Ramos (cell line): Measurements from ENCODE around the gene ULBP3.

ENCODE experiments used
- in situ Hi-C: fragments of 300-500 bp; cut with MboI; formaldehyde crosslinking; loops from one replicate; pipeline ENCODE4 v1.14.3; 2022; ENCODE audit warnings: low sequenced_read_pairs; ENCODE audit not compliant: unreplicated experiment

Gene ULBP3

GRCh38 chr6:150068720-150069648 lies at the start of gene ULBP3:
Gene ULBP3, minus strand, starts transcription at chr6:150069121. Its CDS starts 55 bp downstream, at chr6:150069066.
- in situ Hi-C loops, result no loop called here

GRCh38 chr6:150118627-150119026 lies 49.7 kb upstream of the ULBP3 start:
- in situ Hi-C loops, result no loop called here

- in situ Hi-C loops, result no loop called here
Observed at GRCh38 chr6:150118203-150118602, 49.3 kb upstream of the ULBP3 start.

GRCh38 chr6:150116200-150116800 lies 47.4 kb upstream of the ULBP3 start:
- in situ Hi-C loops, result no loop called here

GRCh38 chr6:150115769-150116168 lies 46.8 kb upstream of the ULBP3 start:
- in situ Hi-C loops, result no loop called here

- in situ Hi-C loops, result no loop called here
Observed at GRCh38 chr6:150112233-150112632, 43.3 kb upstream of the ULBP3 start.

- in situ Hi-C loops, result no loop called here
Observed at GRCh38 chr6:150102750-150103270, 33.9 kb upstream of the ULBP3 start.

- in situ Hi-C loops, result no loop called here
Observed at GRCh38 chr6:150100745-150101144, 31.8 kb upstream of the ULBP3 start.

- in situ Hi-C loops, result no loop called here
Observed at GRCh38 chr6:150099953-150100352, 31.0 kb upstream of the ULBP3 start.

- in situ Hi-C loops, result no loop called here
Observed at GRCh38 chr6:150099546-150099945, 30.6 kb upstream of the ULBP3 start.

GRCh38 chr6:150098155-150098554 lies 29.2 kb upstream of the ULBP3 start:
- in situ Hi-C loops, result no loop called here

- in situ Hi-C loops, result no loop called here
Observed at GRCh38 chr6:150093397-150093796, 24.5 kb upstream of the ULBP3 start.

GRCh38 chr6:150091476-150091875 lies 22.6 kb upstream of the ULBP3 start:
- in situ Hi-C loops, result no loop called here

- in situ Hi-C loops, result no loop called here
Observed at GRCh38 chr6:150090328-150090727, 21.4 kb upstream of the ULBP3 start.

- in situ Hi-C loops, result loop anchor here (10.0 kb wide), 2 partner anchors 306 to 726 kb away; no protein-coding TSS in a partner anchor
Observed at GRCh38 chr6:150088481-150089154, 19.7 kb upstream of the ULBP3 start.

GRCh38 chr6:150087336-150087735 lies 18.4 kb upstream of the ULBP3 start:
- in situ Hi-C loops, result loop anchor here (10.0 kb wide), 2 partner anchors 307 to 727 kb away; no protein-coding TSS in a partner anchor

- in situ Hi-C loops, result loop anchor here (10.0 kb wide), 2 partner anchors 309 to 729 kb away; no protein-coding TSS in a partner anchor
Observed at GRCh38 chr6:150086026-150086425, 17.1 kb upstream of the ULBP3 start.

- in situ Hi-C loops, result loop anchor here (5.0 to 10.0 kb wide), 3 partner anchors 108 to 730 kb away; no protein-coding TSS in a partner anchor
Observed at GRCh38 chr6:150084426-150084825, 15.5 kb upstream of the ULBP3 start.

- in situ Hi-C loops, result loop anchor here (5.0 to 10.0 kb wide), 3 partner anchors 108 to 731 kb away; no protein-coding TSS in a partner anchor
Observed at GRCh38 chr6:150083839-150084238, 14.9 kb upstream of the ULBP3 start.

GRCh38 chr6:150081702-150082101 lies 12.8 kb upstream of the ULBP3 start:
- in situ Hi-C loops, result loop anchor here (5.0 to 10.0 kb wide), 3 partner anchors 111 to 733 kb away; no protein-coding TSS in a partner anchor
